NCI-H446 treated with DMSO at 0.1 percent for 48 hours (cell line): ENCODE results near the gene LEKR1.

ENCODE experiments used
- DNase-seq: peaks from one replicate; lab custom pipeline; 2025; lab: John Stamatoyannopoulos, UW

Gene LEKR1

GRCh38 chr3:157059181-157059580, 233.0 kb downstream of the LEKR1 start:
- DNase-seq, result no peak

- no peak for DNase-seq
Measured at GRCh38 chr3:157059661-157060060, 233.5 kb downstream of the LEKR1 start.

GRCh38 chr3:157061265-157061664, 235.1 kb downstream of the LEKR1 start:
- DNase-seq, result peak; percentile 9

- no peak for DNase-seq
Measured at GRCh38 chr3:157063469-157063868, 237.3 kb downstream of the LEKR1 start.

- DNase-seq, result peak; percentile 82
Measured at GRCh38 chr3:157063926-157064325, 237.8 kb downstream of the LEKR1 start.

GRCh38 chr3:157064402-157064801, 238.2 kb downstream of the LEKR1 start:
- no peak for DNase-seq

- DNase-seq, result no peak
Measured at GRCh38 chr3:157065201-157065600, 239.0 kb downstream of the LEKR1 start.

GRCh38 chr3:157066335-157067098, 240.4 kb downstream of the LEKR1 start:
- peak; percentile 15 for DNase-seq

GRCh38 chr3:157067114-157067513, 241.0 kb downstream of the LEKR1 start:
- no peak for DNase-seq

- DNase-seq, result no peak
Measured at GRCh38 chr3:157069406-157069805, 243.3 kb downstream of the LEKR1 start.

- DNase-seq, result no peak
Measured at GRCh38 chr3:157069846-157070677, 243.9 kb downstream of the LEKR1 start.

GRCh38 chr3:157070678-157070999, 244.5 kb downstream of the LEKR1 start:
- no peak for DNase-seq

GRCh38 chr3:157071744-157072525, 245.8 kb downstream of the LEKR1 start:
- no peak for DNase-seq

GRCh38 chr3:157073810-157074209, 247.7 kb downstream of the LEKR1 start:
- no peak for DNase-seq

GRCh38 chr3:157074490-157074889, 248.3 kb downstream of the LEKR1 start:
- DNase-seq, result no peak

- no peak for DNase-seq
Measured at GRCh38 chr3:157074981-157075380, 248.8 kb downstream of the LEKR1 start.

GRCh38 chr3:157075693-157076420, 249.7 kb downstream of the LEKR1 start:
- DNase-seq, result no peak

GRCh38 chr3:157077565-157077991, 251.4 kb downstream of the LEKR1 start:
- DNase-seq, result no peak

- DNase-seq, result no peak
Measured at GRCh38 chr3:157078131-157078810, 252.1 kb downstream of the LEKR1 start.

GRCh38 chr3:157078811-157079185, 252.6 kb downstream of the LEKR1 start:
- DNase-seq, result no peak

GRCh38 chr3:157079676-157080369, 253.7 kb downstream of the LEKR1 start:
- no peak for DNase-seq
